Mucosa of stomach (tissue), 1 donor: Measurements from ENCODE around the gene SLFN12L.

Source experiments
- H3K27me3 ChIP-seq: one replicate; pipeline ENCODE4 v1.7.0; 2013; ENCODE audit warnings: mild to moderate bottlenecking, low read length; ENCODE audit not compliant: control insufficient read depth, insufficient read depth
- H3K36me3 ChIP-seq: one replicate; pipeline ENCODE4 v1.7.0; 2013; ENCODE audit warnings: low read length; ENCODE audit not compliant: control insufficient read depth, insufficient read depth
- H3K4me1 ChIP-seq: one replicate; pipeline ENCODE4 v1.7.0; 2013; ENCODE audit warnings: mild to moderate bottlenecking, low read length; ENCODE audit not compliant: control insufficient read depth, insufficient read depth
- H3K4me3 ChIP-seq: one replicate; pipeline ENCODE4 v1.7.0; 2013; ENCODE audit warnings: low read length
- H3K9ac ChIP-seq: one replicate; pipeline ENCODE4 v1.7.0; 2013; ENCODE audit warnings: mild to moderate bottlenecking, low read length, moderate library complexity
- H3K9me3 ChIP-seq: one replicate; pipeline ENCODE4 v1.7.0; 2013; ENCODE audit warnings: mild to moderate bottlenecking, low read length, moderate library complexity; ENCODE audit not compliant: control insufficient read depth
- donor health status: Pancreatic carcinoma.

Gene SLFN12L

DNA sequence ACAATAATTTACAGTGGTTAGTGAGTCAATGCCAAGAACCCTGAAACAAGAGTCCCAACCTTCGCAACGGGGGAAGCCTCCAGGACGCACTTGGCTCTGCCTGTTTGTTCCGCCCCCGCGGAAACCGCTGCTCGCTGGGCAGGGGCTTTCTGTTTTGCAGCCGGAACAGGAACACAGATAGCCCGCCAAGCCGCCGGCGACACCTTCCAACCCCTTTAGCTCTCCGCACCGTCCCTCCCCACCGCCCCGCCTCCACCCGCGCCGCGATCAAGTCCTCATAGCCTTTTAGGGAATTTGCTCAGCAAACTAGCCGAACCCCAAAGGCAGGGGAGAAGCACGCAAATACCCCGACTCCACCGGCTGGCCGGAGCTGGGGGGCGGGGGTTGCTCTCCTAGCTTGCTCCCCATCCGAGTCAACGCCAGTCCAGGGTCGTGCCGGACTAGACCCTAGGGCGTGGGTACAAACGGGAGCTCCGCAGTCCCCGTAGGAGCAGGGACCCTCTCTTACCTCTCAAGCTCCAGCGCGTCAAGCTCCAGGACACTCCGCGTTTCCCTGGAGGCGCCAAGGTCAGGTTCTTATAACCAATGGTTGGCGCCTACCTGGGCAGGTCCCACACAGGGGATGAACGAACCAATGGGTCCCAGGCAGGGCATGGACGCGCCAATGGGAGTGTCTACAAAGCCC is 89.1 kb downstream of the SLFN12L start, which contains the start of gene SLFN13:
Gene SLFN13 (minus strand): TSS at position 553 of the 685 bp plus-strand sequence. CDS start 3,086 bp downstream, outside the sequence.
- Histone ChIP-seq H3K9me3 (no peaks in the 10 kb centered on the region), H3K27me3 (peaks cover 10% of the 10 kb centered on the region), H3K4me1 (peaks cover 18% of the 10 kb centered on the region), H3K36me3 (no peaks in the 10 kb centered on the region), H3K4me3 (peak within 1 kb of the TSS; percentile 23), H3K9ac (peak within 1 kb of the TSS; percentile 75)

DNA sequence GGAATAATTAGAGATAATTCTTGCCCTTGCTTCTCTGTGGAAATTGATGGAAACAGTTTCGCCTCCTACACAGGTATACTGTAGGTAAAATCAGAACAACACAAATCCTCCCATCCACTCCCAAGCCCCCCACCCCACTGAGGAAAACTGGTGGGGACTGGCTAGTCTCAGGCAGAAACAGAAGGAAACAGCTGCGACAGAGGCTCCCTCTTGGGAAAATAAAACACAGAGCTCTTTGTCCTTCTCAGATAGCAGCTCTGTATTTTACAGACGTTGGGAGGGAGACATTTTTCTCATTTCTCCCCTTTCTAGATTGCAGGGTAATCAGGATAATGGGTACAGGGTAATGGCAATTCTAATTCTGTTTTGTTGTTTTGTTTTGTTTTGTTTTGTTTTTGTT is 90.0 kb downstream of the SLFN12L start:
- no peak overlapping the region for H3K9ac ChIP-seq
- H3K9me3 ChIP-seq, result no peaks in the 10 kb centered on the region
- H3K36me3 ChIP-seq, result no peaks in the 10 kb centered on the region
- peaks cover 18% of the 10 kb centered on the region for H3K4me1 ChIP-seq
- peaks cover 10% of the 10 kb centered on the region for H3K27me3 ChIP-seq
- H3K4me3 ChIP-seq, result no peak overlapping the region

DNA sequence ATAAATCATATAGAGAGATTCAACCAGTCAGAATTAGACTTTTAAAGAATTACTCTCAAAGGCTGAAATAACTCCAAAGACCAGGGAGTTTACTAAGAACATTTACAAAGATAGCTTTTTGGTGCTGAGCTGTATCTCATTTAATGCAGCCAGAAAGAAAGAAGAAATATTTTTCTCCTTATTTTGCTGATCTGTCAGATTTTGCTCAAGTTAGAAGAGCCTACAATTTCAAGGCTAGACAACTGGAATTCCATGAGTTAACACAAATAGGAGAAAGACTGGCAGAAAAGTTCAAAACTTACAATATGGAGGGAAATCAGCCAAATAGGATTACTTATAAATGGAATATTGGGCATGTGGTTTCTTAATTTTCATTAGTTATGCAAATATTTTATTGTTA is 99.0 kb downstream of the SLFN12L start:
- H3K27me3 ChIP-seq, result no peaks in the 10 kb centered on the region
- H3K9me3 ChIP-seq, result no peaks in the 10 kb centered on the region
- no peak overlapping the region for H3K9ac ChIP-seq
- H3K4me3 ChIP-seq, result no peak overlapping the region
- no peaks in the 10 kb centered on the region for H3K36me3 ChIP-seq
- peaks cover 4% of the 10 kb centered on the region for H3K4me1 ChIP-seq

DNA sequence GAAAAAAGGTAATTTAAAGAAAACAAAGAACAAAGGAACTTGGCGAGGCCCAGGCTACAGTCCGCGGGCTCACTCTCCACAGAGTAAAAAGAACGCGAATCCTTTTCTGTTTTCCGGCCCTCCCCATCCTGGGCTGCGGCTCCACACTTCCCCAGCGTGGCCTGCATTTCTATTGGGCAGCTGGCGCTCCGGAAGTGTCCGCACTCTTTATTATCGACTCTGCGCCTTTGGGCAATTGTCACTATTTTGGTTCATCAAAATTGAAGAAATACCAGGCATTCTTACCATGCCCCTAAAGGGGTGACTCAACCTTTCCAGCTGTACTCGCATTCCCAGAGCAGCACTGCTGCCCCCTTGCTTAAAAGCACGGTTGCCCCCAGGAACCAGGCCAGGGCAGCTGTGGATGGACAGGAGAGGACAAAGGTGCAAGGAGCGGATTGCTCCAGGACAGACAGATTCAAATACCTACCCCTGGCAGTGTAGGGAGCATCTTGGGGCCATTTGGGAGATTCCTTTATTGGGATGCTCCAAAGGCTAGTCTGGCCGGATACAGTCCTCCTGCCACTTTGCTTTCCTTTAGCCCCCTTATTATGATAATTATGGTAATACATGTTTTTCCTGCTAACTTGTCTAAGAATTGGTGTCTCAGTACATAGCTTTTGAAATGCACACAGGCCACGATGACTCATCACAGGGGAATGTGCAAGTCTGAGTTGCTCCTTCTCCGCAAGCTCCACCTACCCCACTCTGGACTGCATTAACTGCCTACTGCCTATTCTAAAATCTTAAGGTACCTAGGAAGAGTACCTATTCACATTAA is 104.2 kb downstream of the SLFN12L start:
- peak overlapping the region; percentile 54 for H3K9ac ChIP-seq
- H3K36me3 ChIP-seq, result no peaks in the 10 kb centered on the region
- H3K27me3 ChIP-seq, result no peaks in the 10 kb centered on the region
- H3K4me3 ChIP-seq, result peak overlapping the region; percentile 14
- peaks cover 7% of the 10 kb centered on the region for H3K4me1 ChIP-seq
- no peaks in the 10 kb centered on the region for H3K9me3 ChIP-seq

DNA sequence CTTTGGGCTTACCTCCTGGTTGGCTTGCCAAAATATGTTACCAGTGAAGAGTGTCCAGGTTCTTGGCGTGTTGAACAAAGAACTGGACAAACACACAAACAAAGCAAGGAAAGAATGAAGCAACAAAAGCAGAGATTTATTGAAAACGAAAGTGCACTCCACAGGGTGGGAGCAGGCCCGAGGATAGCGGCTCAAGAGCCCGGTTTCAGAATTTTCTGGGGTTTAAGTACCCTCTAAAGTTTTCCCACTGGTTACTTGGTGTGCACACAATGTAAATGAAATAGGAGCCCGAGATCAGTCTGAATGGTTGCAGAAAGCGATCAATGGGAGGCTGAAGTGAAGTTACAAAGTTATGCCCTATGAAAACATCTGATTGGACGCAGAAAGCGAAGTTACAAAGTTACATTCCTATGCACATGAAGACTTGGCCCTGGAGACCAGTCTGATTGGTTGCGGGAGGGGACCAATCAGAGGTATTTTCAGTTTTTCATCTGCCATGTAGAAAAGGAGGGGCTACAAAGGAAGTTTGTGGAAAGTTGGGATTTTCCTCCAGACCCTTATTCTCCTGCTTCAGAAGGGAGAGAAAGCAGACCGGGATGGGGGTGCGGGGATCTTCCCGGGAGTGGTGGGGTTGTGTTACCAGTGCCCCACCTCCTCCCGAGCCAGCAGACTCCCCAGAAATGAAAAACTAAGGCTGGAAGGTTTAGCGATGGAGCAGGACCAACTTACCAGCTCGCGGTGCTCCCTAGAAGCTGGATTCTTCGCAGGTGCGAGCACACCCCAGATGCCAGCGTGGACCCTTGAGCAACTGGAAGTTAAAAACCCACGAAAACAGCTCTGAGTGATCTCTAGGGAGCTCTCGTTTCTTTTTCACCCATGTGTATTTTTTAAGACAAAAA is 105.1 kb downstream of the SLFN12L start, which contains the start of gene SLFN12:
Gene SLFN12 (minus strand): TSS at position 325 of the 899 bp plus-strand sequence. CDS start 9,472 bp downstream, outside the sequence.
- H3K9me3 ChIP-seq, result no peaks in the 10 kb centered on the region
- peak within 1 kb of the TSS; percentile 14 for H3K4me3 ChIP-seq
- peaks cover 7% of the 10 kb centered on the region for H3K4me1 ChIP-seq
- no peaks in the 10 kb centered on the region for H3K27me3 ChIP-seq
- H3K36me3 ChIP-seq, result no peaks in the 10 kb centered on the region
- H3K9ac ChIP-seq, result peak within 1 kb of the TSS; percentile 54

DNA sequence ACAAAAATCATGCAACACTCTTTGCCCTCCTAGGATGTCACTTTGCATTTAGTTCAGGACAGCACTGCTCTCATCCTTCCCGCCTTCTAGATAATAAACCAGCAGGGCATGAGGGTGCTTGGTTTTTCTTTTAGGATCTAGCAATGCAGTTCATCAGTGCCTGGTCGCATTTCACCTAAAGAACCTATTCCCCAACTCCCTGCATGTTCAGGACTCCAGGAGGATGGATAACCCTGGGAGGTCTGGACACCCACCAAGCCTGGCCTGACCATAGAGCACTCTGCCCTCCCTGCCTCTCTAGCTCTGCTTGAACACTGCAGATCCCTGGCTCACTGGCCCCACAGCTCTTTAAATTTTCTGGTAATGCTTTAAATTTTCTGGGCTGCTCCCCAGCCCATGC is 107.8 kb downstream of the SLFN12L start:
- Histone ChIP-seq H3K36me3 (no peaks in the 10 kb centered on the region), H3K4me3 (no peak overlapping the region), H3K9ac (no peak overlapping the region), H3K4me1 (peaks cover 7% of the 10 kb centered on the region), H3K9me3 (no peaks in the 10 kb centered on the region), H3K27me3 (no peaks in the 10 kb centered on the region)

DNA sequence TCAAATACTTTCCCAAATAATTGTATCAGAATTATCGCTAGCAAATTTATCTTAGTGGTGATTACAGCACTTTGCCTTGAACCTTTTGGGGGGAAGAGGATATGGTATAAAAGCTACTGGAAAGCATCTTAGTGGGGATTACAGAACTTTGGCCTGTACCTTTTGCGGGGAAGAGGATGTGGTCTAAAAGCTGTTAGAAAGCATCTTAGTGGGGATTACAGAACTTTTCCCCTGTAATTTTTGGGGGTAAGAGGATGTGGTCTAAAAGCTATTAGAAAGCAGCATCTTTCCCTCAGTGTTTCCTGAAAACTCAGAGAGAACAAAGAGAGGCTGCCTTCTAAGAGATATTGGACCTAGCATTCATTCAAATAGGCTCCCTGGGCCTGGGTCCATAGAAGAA is 109.2 kb downstream of the SLFN12L start:
- Histone ChIP-seq H3K27me3 (no peaks in the 10 kb centered on the region), H3K36me3 (no peaks in the 10 kb centered on the region), H3K4me3 (no peak overlapping the region), H3K9ac (no peak overlapping the region), H3K4me1 (peaks cover 1% of the 10 kb centered on the region), H3K9me3 (no peaks in the 10 kb centered on the region)

DNA sequence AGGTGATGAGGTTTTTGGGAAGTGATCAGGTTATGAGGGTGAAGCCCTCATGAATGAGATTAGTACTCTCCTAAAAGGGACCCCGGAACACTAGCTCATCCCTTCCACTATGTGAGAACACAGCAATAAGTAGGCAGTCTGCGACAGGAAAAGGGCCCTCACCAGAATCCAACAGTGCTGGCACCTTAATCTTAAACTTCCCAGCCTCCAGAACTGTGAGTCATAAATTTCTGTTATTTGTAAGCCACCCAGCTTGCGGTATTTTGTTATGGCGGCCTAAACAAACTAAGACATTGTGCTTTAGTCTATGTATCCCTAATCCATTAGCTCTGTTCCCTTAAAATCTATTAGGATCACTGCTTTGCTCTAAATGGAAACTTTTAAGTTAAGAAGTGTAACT is 113.7 kb downstream of the SLFN12L start:
- no peak overlapping the region for H3K9ac ChIP-seq
- H3K4me3 ChIP-seq, result no peak overlapping the region
- H3K4me1 ChIP-seq, result no peaks in the 10 kb centered on the region
- no peaks in the 10 kb centered on the region for H3K36me3 ChIP-seq
- no peaks in the 10 kb centered on the region for H3K9me3 ChIP-seq
- H3K27me3 ChIP-seq, result no peaks in the 10 kb centered on the region
